ENCODE measurements around the gene GRPEL1. TPM values are rescaled to one million over a fixed set of nuclear protein-coding genes. Genes with fewer than 3 reads are reported as not detected.

The GRPEL1 gene
- polyA plus RNA-seq, 1 donor from 2014 or later, result 28.5 TPM

DNA sequence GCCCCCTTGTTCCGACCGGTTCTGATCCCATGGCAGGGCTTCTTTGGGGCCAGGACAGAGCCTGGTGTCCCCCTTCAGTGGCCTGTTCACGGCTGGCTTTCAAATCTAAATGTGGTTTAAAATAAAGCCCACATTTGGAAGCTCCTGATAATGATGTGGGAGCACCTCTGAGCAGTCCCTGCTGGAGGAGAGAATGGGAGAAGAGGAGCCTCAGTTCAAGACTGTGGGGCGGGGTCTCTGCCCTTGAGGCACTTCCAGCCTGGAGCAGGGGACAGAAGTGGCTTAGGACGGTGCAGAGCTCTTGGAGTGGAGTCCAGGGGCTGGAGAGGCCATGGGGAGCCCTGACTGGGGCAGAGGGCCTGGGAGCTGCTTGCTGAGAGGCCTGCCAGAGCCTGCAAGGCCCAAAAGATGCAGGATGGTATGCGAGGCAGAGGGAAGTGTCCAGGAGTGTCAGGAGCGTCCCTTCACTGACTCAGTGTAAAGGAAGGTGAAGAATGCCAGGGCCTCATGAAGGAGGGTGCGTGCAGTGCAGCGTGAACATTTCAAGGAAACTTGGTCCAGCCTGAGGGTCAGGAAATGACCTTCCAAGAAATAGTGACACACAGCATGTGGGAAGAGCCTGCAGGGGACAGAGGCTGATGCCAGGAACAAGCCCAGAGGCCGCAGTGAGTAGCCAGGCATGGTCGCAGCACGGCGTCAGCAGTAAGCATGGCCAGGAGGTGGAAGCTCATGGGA is 45.8 kb downstream of the GRPEL1 start:
- no peak overlapping the region for H3K9ac ChIP-seq (ENCODE audit: low read length)

DNA sequence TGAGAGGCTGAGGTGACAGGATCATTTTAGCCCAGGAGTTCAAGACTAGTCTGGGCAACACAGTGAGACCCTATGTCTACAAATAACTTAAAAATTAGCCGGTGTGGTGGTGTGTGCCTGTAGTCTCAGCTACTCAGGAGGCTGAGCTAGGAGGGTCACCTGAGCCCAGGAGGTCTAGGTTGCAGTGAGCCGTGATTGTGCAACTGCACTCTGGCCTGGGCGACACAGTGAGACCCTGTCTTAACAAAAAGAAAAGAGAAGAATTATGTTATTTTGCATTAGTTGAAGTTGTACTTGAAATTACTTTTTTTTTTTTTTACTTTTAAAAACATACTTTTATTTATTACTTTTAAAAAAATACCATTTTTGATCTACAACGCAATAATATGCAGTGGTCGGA is 46.5 kb downstream of the GRPEL1 start:
- Histone ChIP-seq H3K9ac (ENCODE audit: low read length) (no peak overlapping the region), H3K79me2 (replicated peaks; ENCODE audit: insufficient read depth, low read length) (no peaks in the 10 kb centered on the region), H3K27me3 (ENCODE audit: insufficient read depth, low read depth, low read length) (no peaks in the 10 kb centered on the region), H3K9me2 (ENCODE audit: insufficient read depth, low read length) (no peaks in the 10 kb centered on the region), H3K27ac (ENCODE audit: low read length) (no peak overlapping the region), H2AFZ (ENCODE audit: low read depth, low read length) (no peak overlapping the region), H4K20me1 (ENCODE audit: insufficient read depth) (no peaks in the 10 kb centered on the region), H3K4me3 (ENCODE audit: low read length) (no peak overlapping the region), H3K9me3 (ENCODE audit: low read length) (no peaks in the 10 kb centered on the region), H3K36me3 (ENCODE audit: insufficient read depth, low read length) (no peaks in the 10 kb centered on the region), H3F3A (ENCODE audit: insufficient read depth, low read length, poor library complexity, severe bottlenecking) (no peaks in the 10 kb centered on the region), H3K4me2 (ENCODE audit: low read length) (no peak overlapping the region)
- no peak for TF ChIP-seq MXI1 (conservative IDR thresholded peaks at IDR 0.05; ENCODE audit: poor library complexity, severe bottlenecking)
- TF ChIP-seq RAD21 (conservative IDR thresholded peaks at IDR 0.05), result no peak
- no peak for TF ChIP-seq EP300 (conservative IDR thresholded peaks at IDR 0.05; ENCODE audit: poor library complexity, severe bottlenecking)
- TF ChIP-seq SMC3 (conservative IDR thresholded peaks at IDR 0.05; ENCODE audit: poor library complexity), result no peak
- TF ChIP-seq, protein P1, sequence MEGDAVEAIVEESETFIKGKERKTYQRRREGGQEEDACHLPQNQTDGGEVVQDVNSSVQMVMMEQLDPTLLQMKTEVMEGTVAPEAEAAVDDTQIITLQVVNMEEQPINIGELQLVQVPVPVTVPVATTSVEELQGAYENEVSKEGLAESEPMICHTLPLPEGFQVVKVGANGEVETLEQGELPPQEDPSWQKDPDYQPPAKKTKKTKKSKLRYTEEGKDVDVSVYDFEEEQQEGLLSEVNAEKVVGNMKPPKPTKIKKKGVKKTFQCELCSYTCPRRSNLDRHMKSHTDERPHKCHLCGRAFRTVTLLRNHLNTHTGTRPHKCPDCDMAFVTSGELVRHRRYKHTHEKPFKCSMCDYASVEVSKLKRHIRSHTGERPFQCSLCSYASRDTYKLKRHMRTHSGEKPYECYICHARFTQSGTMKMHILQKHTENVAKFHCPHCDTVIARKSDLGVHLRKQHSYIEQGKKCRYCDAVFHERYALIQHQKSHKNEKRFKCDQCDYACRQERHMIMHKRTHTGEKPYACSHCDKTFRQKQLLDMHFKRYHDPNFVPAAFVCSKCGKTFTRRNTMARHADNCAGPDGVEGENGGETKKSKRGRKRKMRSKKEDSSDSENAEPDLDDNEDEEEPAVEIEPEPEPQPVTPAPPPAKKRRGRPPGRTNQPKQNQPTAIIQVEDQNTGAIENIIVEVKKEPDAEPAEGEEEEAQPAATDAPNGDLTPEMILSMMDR (IDR thresholded peaks at IDR 0.05; ENCODE audit: poor library complexity, severe bottlenecking), result no peak
- TF ChIP-seq POLR2AphosphoS5 (IDR thresholded peaks at IDR 0.05), result no peak
- no peak for TF ChIP-seq TAF1 (IDR thresholded peaks at IDR 0.05; ENCODE audit: low read depth)
- TF ChIP-seq EZH2 (IDR thresholded peaks at IDR 0.05; ENCODE audit: borderline replicate concordance, insufficient read depth, low read length, poor library complexity, severe bottlenecking), result no peak
- TF ChIP-seq, protein P2, sequence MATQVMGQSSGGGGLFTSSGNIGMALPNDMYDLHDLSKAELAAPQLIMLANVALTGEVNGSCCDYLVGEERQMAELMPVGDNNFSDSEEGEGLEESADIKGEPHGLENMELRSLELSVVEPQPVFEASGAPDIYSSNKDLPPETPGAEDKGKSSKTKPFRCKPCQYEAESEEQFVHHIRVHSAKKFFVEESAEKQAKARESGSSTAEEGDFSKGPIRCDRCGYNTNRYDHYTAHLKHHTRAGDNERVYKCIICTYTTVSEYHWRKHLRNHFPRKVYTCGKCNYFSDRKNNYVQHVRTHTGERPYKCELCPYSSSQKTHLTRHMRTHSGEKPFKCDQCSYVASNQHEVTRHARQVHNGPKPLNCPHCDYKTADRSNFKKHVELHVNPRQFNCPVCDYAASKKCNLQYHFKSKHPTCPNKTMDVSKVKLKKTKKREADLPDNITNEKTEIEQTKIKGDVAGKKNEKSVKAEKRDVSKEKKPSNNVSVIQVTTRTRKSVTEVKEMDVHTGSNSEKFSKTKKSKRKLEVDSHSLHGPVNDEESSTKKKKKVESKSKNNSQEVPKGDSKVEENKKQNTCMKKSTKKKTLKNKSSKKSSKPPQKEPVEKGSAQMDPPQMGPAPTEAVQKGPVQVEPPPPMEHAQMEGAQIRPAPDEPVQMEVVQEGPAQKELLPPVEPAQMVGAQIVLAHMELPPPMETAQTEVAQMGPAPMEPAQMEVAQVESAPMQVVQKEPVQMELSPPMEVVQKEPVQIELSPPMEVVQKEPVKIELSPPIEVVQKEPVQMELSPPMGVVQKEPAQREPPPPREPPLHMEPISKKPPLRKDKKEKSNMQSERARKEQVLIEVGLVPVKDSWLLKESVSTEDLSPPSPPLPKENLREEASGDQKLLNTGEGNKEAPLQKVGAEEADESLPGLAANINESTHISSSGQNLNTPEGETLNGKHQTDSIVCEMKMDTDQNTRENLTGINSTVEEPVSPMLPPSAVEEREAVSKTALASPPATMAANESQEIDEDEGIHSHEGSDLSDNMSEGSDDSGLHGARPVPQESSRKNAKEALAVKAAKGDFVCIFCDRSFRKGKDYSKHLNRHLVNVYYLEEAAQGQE (IDR thresholded peaks at IDR 0.05; ENCODE audit: borderline replicate concordance), result no peak

More for the DNA sequence above, 45.8 kb downstream of the GRPEL1 start:
- no peaks in the 10 kb centered on the region for H3K9me2 ChIP-seq (ENCODE audit: insufficient read depth, low read length)
- no peaks in the 10 kb centered on the region for H3K36me3 ChIP-seq (ENCODE audit: insufficient read depth, low read length)
- H3K4me2 ChIP-seq (ENCODE audit: low read length), result no peak overlapping the region
- no peak for TF ChIP-seq TAF1 (IDR thresholded peaks at IDR 0.05; ENCODE audit: low read depth)
- TF ChIP-seq, protein P1 (IDR thresholded peaks at IDR 0.05; ENCODE audit: poor library complexity, severe bottlenecking), result no peak
- no peak for TF ChIP-seq EP300 (conservative IDR thresholded peaks at IDR 0.05; ENCODE audit: poor library complexity, severe bottlenecking)
- TF ChIP-seq SMC3 (conservative IDR thresholded peaks at IDR 0.05; ENCODE audit: poor library complexity), result no peak
- TF ChIP-seq MXI1 (conservative IDR thresholded peaks at IDR 0.05; ENCODE audit: poor library complexity, severe bottlenecking), result no peak
- no peak for TF ChIP-seq EZH2 (IDR thresholded peaks at IDR 0.05; ENCODE audit: borderline replicate concordance, insufficient read depth, low read length, poor library complexity, severe bottlenecking)
- TF ChIP-seq POLR2AphosphoS5 (IDR thresholded peaks at IDR 0.05), result no peak
- no peak for TF ChIP-seq RAD21 (conservative IDR thresholded peaks at IDR 0.05)
- TF ChIP-seq, protein P2 (IDR thresholded peaks at IDR 0.05; ENCODE audit: borderline replicate concordance), result no peak
- no peaks in the 10 kb centered on the region for H3K9me3 ChIP-seq (ENCODE audit: low read length)
- no peak overlapping the region for H3K27ac ChIP-seq (ENCODE audit: low read length)
- no peaks in the 10 kb centered on the region for H3F3A ChIP-seq (ENCODE audit: insufficient read depth, low read length, poor library complexity, severe bottlenecking)
- no peak overlapping the region for H2AFZ ChIP-seq (ENCODE audit: low read depth, low read length)
- no peak overlapping the region for H3K4me3 ChIP-seq (ENCODE audit: low read length)
- H4K20me1 ChIP-seq (ENCODE audit: insufficient read depth), result no peaks in the 10 kb centered on the region
- H3K27me3 ChIP-seq (ENCODE audit: insufficient read depth, low read depth, low read length), result no peaks in the 10 kb centered on the region
- H3K79me2 ChIP-seq (replicated peaks; ENCODE audit: insufficient read depth, low read length), result no peaks in the 10 kb centered on the region

Data from neural cell (in vitro differentiated cells).